ENCODE results near the gene RHOH. TPM values are rescaled to one million over a fixed set of nuclear protein-coding genes. Genes with fewer than 3 reads are reported as not detected.
A peak's percentile ranks its signal among the peaks of the same experiment; 100 is the strongest.

Gene RHOH
- total and polyA plus RNA-seq, 10 donors = 51.4 to 112 (median 74.3) TPM

- 10 to 26% (median 22%) methylated on average over 6 of the region's 6 CpGs for WGBS, 5 donors
These were observed 8.7 kb downstream of the RHOH start for GRCh38 chr4:40205259-40206198.

DNA sequence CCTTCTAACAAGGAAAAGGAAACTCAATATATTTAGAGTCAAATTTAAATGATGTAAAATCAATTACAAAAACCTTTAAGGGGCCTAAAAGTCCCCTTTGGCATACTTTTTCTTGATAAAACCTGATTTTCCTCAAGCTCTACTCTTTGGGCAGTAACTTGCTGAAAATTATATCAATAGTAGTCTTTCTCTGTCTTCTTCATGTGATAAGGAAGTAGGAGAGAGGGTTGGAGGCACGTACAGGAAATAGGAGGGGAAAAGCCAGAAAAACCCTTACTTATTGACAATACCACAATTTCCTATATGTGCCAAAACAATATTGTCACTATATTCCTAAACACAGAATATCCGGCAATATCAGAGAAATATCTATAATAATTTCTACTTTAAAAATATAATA is 9.6 kb downstream of the RHOH start:
- Histone ChIP-seq H3K4me3 (peak overlapping the region in 6 of 8 donors; percentile 1 to 79 (median 36)), H3K36me3 (peaks cover 0 to 17% (median 0%) of the 10 kb centered on the region in 6 donors), H3K27ac (peak overlapping the region; percentile 62 to 94 (median 84)), H3K27me3 (replicated peaks in 1 of 7) (no peaks in the 10 kb centered on the region), H3K4me1 (peaks cover 26 to 100% (median 80%) of the 10 kb centered on the region in 6 donors), H3K9me3 (no peaks in the 10 kb centered on the region)
- WGBS, 5 donors = 11 to 25% (median 16%) methylated on average over 2 of the region's 2 CpGs
- no peak for DNase-seq
- intact Hi-C loops (cut with DNase I; ENCODE audit: low total_unique reads) = no loop called here
- TF ChIP-seq POLR2A (IDR thresholded peaks at IDR 0.05) (no peak), CTCF (IDR thresholded peaks at IDR 0.05 in 8 of 11, conservative IDR thresholded peaks at IDR 0.05 in 3 of 11) (no peak), POLR2AphosphoS5 (IDR thresholded peaks at IDR 0.05) (no peak)

More at GRCh38 chr4:40205259-40206198, 8.7 kb downstream of the RHOH start:
- Histone ChIP-seq H3K4me3 (peak overlapping the region in 7 of 8 donors; percentile 1 to 79 (median 21)), H3K9me3 (no peaks in the 10 kb centered on the region), H3K27ac (peak overlapping the region; percentile 62 to 94 (median 84)), H3K36me3 (peaks cover 0 to 14% (median 0%) of the 10 kb centered on the region in 6 donors), H3K27me3 (replicated peaks in 1 of 7) (no peaks in the 10 kb centered on the region), H3K4me1 (peaks cover 26 to 100% (median 74%) of the 10 kb centered on the region in 6 donors)
- no peak for DNase-seq
- intact Hi-C loops (cut with DNase I; ENCODE audit: low total_unique reads) = no loop called here
- peak in 1 of 3 donors; percentile 67 for TF ChIP-seq POLR2AphosphoS5 (IDR thresholded peaks at IDR 0.05)
- TF ChIP-seq POLR2A (IDR thresholded peaks at IDR 0.05) = no peak
- TF ChIP-seq CTCF (IDR thresholded peaks at IDR 0.05 in 8 of 11, conservative IDR thresholded peaks at IDR 0.05 in 3 of 11) = peak in 1 of 11 experiments; percentile 11

DNA sequence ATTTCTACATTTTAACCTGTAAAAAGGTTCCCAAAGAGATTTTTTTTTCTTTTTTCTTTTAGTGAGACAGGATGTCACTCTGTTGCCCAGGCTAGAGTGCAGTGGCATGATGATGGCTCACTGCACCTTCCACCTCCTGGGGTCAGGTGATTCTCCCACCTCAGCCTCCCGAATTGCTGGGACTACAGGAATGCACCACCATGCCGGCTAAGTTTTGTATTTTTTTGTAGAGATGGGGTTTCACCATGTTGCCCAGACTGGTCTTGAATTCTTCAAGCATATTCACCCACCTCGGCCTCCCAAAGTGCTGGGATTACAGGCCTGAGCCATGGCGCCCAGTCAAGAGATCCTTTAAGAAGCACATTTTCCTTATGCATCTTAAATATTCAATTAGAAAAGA is 12.6 kb downstream of the RHOH start:
- Histone ChIP-seq H3K9me3 (no peaks in the 10 kb centered on the region), H3K36me3 (peaks cover 0 to 42% (median 2%) of the 10 kb centered on the region in 6 donors), H3K4me3 (peak overlapping the region in 1 of 8 donors; percentile 21), H3K27me3 (replicated peaks in 1 of 7) (no peaks in the 10 kb centered on the region), H3K27ac (peak overlapping the region in 5 of 8 donors; percentile 24 to 93 (median 86)), H3K4me1 (peaks cover 29 to 100% (median 92%) of the 10 kb centered on the region in 6 donors)
- WGBS, 5 donors = 75 to 85% (median 81%) methylated on average over 4 of the region's 4 CpGs
- TF ChIP-seq POLR2AphosphoS5 (IDR thresholded peaks at IDR 0.05) (peak in 2 of 3 donors; percentile 7 to 34), CTCF (IDR thresholded peaks at IDR 0.05 in 8 of 11, conservative IDR thresholded peaks at IDR 0.05 in 3 of 11) (no peak)
- DNase-seq = no peak
- intact Hi-C loops (cut with DNase I; ENCODE audit: low total_unique reads) = no loop called here

DNA sequence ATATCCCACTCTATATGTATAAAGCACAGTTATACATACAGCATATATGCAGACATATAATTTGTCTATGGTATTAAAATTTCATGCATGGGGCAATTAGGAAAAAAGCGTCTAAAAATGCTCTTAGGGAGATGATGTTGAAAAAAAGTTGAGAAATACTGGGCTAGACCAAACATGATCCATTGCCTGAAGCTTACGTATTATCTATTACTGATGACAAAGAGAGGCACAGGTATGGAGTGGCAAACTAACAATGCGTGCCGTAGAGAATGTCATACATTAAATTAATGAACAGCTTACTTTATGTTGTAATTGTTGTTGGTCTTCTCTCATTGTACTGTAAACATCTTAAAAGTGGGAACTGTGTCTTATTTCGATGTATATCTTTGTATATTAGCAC is 13.9 kb downstream of the RHOH start:
- WGBS, 5 donors = 72 to 78% (median 76%) methylated on average over 5 of the region's 5 CpGs
- no peak for DNase-seq
- intact Hi-C loops (cut with DNase I; ENCODE audit: low total_unique reads) = no loop called here
- peak overlapping the region in 6 of 8 donors; percentile 14 to 68 (median 51) for H3K27ac ChIP-seq
- peak overlapping the region in 1 of 8 donors; percentile 32 for H3K4me3 ChIP-seq
- no peak for TF ChIP-seq CTCF (IDR thresholded peaks at IDR 0.05 in 8 of 11, conservative IDR thresholded peaks at IDR 0.05 in 3 of 11)
- TF ChIP-seq POLR2AphosphoS5 (IDR thresholded peaks at IDR 0.05) = no peak
- TF ChIP-seq POLR2A (IDR thresholded peaks at IDR 0.05) = no peak
- H3K9me3 ChIP-seq = no peaks in the 10 kb centered on the region
- H3K36me3 ChIP-seq = peaks cover 0 to 56% (median 3%) of the 10 kb centered on the region in 6 donors
- H3K4me1 ChIP-seq = peaks cover 33 to 100% (median 93%) of the 10 kb centered on the region in 6 donors
- no peaks in the 10 kb centered on the region for H3K27me3 ChIP-seq (replicated peaks in 1 of 7)

All from spleen (tissue), 11 donors.